Measurements from ENCODE around the gene ZBTB7C. TPM values are rescaled to one million over a fixed set of nuclear protein-coding genes. Genes with fewer than 3 reads are reported as not detected.

The ZBTB7C gene
- total RNA-seq, 2 donors from 2014 or later, result 1.3 to 2.3 TPM

GRCh38 chr18:48375150-48375800, 33.9 kb downstream of the ZBTB7C start:
- H3K27me3 ChIP-seq, result no peaks in the 10 kb centered on the region
- intact Hi-C loops (cut with DNase I), result no loop called here
- H3K4me1 ChIP-seq, result no peaks in the 10 kb centered on the region
- ATAC-seq (no peak), DNase-seq (no peak)
- H3K36me3 ChIP-seq (replicated peaks in 1 of 2; ENCODE audit: insufficient read depth in 1 of 2, low read depth in 2 of 2), result no peaks in the 10 kb centered on the region
- TF ChIP-seq POLR2A (IDR thresholded peaks at IDR 0.05), result no peak
- TF ChIP-seq, protein P1, sequence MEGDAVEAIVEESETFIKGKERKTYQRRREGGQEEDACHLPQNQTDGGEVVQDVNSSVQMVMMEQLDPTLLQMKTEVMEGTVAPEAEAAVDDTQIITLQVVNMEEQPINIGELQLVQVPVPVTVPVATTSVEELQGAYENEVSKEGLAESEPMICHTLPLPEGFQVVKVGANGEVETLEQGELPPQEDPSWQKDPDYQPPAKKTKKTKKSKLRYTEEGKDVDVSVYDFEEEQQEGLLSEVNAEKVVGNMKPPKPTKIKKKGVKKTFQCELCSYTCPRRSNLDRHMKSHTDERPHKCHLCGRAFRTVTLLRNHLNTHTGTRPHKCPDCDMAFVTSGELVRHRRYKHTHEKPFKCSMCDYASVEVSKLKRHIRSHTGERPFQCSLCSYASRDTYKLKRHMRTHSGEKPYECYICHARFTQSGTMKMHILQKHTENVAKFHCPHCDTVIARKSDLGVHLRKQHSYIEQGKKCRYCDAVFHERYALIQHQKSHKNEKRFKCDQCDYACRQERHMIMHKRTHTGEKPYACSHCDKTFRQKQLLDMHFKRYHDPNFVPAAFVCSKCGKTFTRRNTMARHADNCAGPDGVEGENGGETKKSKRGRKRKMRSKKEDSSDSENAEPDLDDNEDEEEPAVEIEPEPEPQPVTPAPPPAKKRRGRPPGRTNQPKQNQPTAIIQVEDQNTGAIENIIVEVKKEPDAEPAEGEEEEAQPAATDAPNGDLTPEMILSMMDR (IDR thresholded peaks at IDR 0.05), result no peak
- 69 to 78% methylated on average over 7 of the region's 7 CpGs for WGBS, 2 donors
- H3K4me3 ChIP-seq, result no peak overlapping the region
- no peak overlapping the region for H3K27ac ChIP-seq
- no peaks in the 10 kb centered on the region for H3K9me3 ChIP-seq

DNA sequence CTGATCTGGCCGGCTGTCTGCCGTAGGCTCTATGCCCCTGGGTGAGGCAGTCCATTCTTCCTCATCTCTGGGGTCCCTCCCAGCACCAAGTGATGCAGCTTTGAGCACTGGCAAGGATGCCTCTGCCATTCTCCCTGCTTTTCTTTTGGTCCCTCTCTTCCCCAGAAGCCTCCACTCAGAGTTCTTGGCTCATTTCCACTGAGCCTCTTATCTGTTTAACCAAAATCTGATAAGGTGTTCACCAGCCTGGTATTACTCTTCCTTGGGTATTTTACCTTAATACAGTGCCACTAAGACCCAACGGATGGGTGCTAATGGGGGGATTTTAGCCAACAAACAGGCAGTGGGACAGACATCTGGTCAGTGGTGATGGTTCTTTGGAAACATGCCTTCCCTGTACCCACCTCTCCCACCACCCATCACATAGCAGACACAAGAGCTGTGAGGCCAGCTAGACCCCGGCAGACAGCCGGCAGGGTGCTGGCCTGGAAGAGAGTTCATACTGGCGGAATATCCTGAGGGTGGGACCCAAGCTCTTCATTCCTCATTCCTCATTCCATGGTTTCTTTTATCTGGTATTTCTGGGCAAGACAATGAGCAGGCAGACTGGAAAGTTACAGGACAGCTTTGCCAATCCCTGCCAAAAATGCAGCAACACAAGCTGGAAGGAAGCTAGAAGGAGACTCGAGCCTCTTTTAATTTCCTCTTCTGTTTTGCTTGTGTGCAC, 34.6 kb downstream of the ZBTB7C start:
- Histone ChIP-seq H3K36me3 (replicated peaks in 1 of 2; ENCODE audit: insufficient read depth in 1 of 2, low read depth in 2 of 2) (no peaks in the 10 kb centered on the region), H3K4me1 (no peaks in the 10 kb centered on the region), H3K27me3 (no peaks in the 10 kb centered on the region), H3K4me3 (no peak overlapping the region), H3K9me3 (no peaks in the 10 kb centered on the region), H3K27ac (no peak overlapping the region)
- no peak for TF ChIP-seq POLR2A (IDR thresholded peaks at IDR 0.05)
- TF ChIP-seq, protein P1 (IDR thresholded peaks at IDR 0.05), result no peak
- DNase-seq (no peak), ATAC-seq (no peak)
- intact Hi-C loops (cut with DNase I), result no loop called here
- WGBS, 2 donors, result 60 to 61% methylated on average over 6 to 7 of the region's 7 CpGs

DNA sequence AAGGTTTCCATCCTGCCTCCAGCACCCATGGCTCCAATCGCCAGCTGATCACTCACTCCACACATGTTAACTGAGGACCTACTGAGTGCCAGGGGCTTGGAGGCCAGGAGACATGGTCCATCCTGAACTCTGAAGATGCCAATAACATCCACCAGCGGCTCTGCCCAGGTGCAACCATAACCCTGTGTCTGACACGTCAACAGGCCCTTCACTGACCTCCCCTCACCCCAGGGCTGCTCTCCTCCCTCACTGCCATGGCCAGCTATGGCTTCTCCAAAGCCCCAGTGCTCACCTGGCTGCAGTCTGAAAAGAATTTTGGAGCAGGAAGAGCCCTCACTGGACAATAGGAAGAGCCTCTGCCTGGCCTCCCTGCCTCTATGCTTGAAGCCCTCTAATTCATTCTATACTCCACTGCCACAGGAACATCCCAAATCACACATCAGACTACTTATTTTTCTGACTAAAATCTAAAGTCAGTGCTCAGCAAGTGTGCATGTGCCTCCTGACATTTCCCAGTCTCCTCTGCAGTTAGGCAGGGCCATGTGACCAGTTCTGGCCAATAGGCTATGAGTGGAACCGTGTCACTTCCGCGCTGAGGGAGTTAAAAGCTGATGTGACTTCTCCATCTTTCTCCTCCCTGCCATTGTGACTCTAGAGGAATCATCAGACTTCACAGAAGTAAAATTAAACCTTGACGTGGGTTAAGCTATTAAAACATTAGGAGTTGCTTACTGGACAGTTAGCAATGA, 37.2 kb downstream of the ZBTB7C start:
- intact Hi-C loops (cut with DNase I), result no loop called here
- WGBS, 2 donors, result 86 to 89% methylated on average over 7 of the region's 7 CpGs
- Histone ChIP-seq H3K4me1 (no peaks in the 10 kb centered on the region), H3K27me3 (no peaks in the 10 kb centered on the region), H3K36me3 (replicated peaks in 1 of 2; ENCODE audit: insufficient read depth in 1 of 2, low read depth in 2 of 2) (no peaks in the 10 kb centered on the region), H3K9me3 (no peaks in the 10 kb centered on the region), H3K27ac (no peak overlapping the region), H3K4me3 (no peak overlapping the region)
- ATAC-seq (no peak), DNase-seq (no peak)
- TF ChIP-seq POLR2A (IDR thresholded peaks at IDR 0.05), result no peak
- TF ChIP-seq, protein P1 (IDR thresholded peaks at IDR 0.05), result no peak

GRCh38 chr18:48367557-48367956, 41.6 kb downstream of the ZBTB7C start:
- DNase-seq (no peak), ATAC-seq (no peak)
- Histone ChIP-seq H3K27ac (no peak overlapping the region), H3K4me1 (no peaks in the 10 kb centered on the region), H3K27me3 (no peaks in the 10 kb centered on the region), H3K36me3 (replicated peaks in 1 of 2; ENCODE audit: insufficient read depth in 1 of 2, low read depth in 2 of 2) (no peaks in the 10 kb centered on the region), H3K9me3 (no peaks in the 10 kb centered on the region), H3K4me3 (no peak overlapping the region)
- 72 to 80% methylated on average over 4 of the region's 4 CpGs for WGBS, 2 donors
- no peak for TF ChIP-seq POLR2A (IDR thresholded peaks at IDR 0.05)
- intact Hi-C loops (cut with DNase I), result no loop called here

GRCh38 chr18:48365965-48366364, 43.2 kb downstream of the ZBTB7C start:
- no peaks in the 10 kb centered on the region for H3K27me3 ChIP-seq
- no peak overlapping the region for H3K27ac ChIP-seq
- no peaks in the 10 kb centered on the region for H3K36me3 ChIP-seq (replicated peaks in 1 of 2; ENCODE audit: insufficient read depth in 1 of 2, low read depth in 2 of 2)
- ATAC-seq, result no peak
- intact Hi-C loops (cut with DNase I), result no loop called here
- TF ChIP-seq, protein P1 (IDR thresholded peaks at IDR 0.05), result no peak
- TF ChIP-seq POLR2A (IDR thresholded peaks at IDR 0.05), result no peak
- DNase-seq, result no peak
- no peaks in the 10 kb centered on the region for H3K9me3 ChIP-seq
- no peaks in the 10 kb centered on the region for H3K4me1 ChIP-seq
- H3K4me3 ChIP-seq, result no peak overlapping the region

Measured in body of pancreas (tissue), 4 donors.